Measurements from ENCODE around the gene FN1. TPM values are rescaled to one million over a fixed set of nuclear protein-coding genes. Genes with fewer than 3 reads are reported as not detected.
"Not testable (repeated sequence)": the region's sequence is repeated elsewhere in the genome, so short reads cannot be mapped to it uniquely, and the experiment has no call there.

FN1 gene
- total RNA-seq, 1 experiment from 2014 or later: 102 TPM

- Mint-ChIP-seq H3K4me1 (peaks cover 8% of the 10 kb centered on the region; the same call in 1 of the 2 replicates), H3K27me3 (ENCODE audit: low read depth) (no peaks in the 10 kb centered on the region), H3K4me3 (no peak overlapping the region), H3K9me3 (no peaks in the 10 kb centered on the region), H3K27ac (no peak overlapping the region), H3K36me3 (peaks cover 48% of the 10 kb centered on the region)
- CTCF ChIA-PET: no interaction called here
- DNase-seq (ENCODE audit: low spot score) (no peak), ATAC-seq (no peak)
- TF ChIP-seq NR2C2 (CRISPR knock-in tag; IDR thresholded peaks at IDR 0.05) (no peak), ZBTB43 (CRISPR knock-in tag; IDR thresholded peaks at IDR 0.05) (no peak), ZNF416 (CRISPR knock-in tag; IDR thresholded peaks at IDR 0.05) (no peak)
- POLR2A ChIA-PET: no interaction called here
Measured at GRCh38 chr2:215360596-215360995, 75.3 kb downstream of the FN1 start.

GRCh38 chr2:215360059-215360458 lies 75.8 kb downstream of the FN1 start:
- CTCF ChIA-PET; H3K4me3 Mint-ChIP-seq; POLR2A ChIA-PET; H3K9me3 Mint-ChIP-seq; DNase-seq (ENCODE audit: low spot score); H3K27ac Mint-ChIP-seq; H3K4me1 Mint-ChIP-seq; H3K27me3 Mint-ChIP-seq (ENCODE audit: low read depth); ATAC-seq: not testable (repeated sequence)
- H3K36me3 Mint-ChIP-seq: peaks cover 43% of the 10 kb centered on the region

GRCh38 chr2:215359576-215359922 lies 76.3 kb downstream of the FN1 start:
- TF ChIP-seq ZNF263 (CRISPR knock-in tag; IDR thresholded peaks at IDR 0.05; ENCODE audit: low read depth) (no peak), RORB (CRISPR knock-in tag; IDR thresholded peaks at IDR 0.05) (no peak), HMGA2 (CRISPR knock-in tag; IDR thresholded peaks at IDR 0.05) (no peak), FOXP4 (CRISPR knock-in tag; IDR thresholded peaks at IDR 0.05) (no peak), ATF2 (CRISPR knock-in tag; IDR thresholded peaks at IDR 0.05; ENCODE audit: borderline replicate concordance, low read depth) (no peak), CREB1 (CRISPR knock-in tag; IDR thresholded peaks at IDR 0.05) (no peak), TEAD1 (CRISPR knock-in tag; IDR thresholded peaks at IDR 0.05) (no peak), ZNF671 (CRISPR knock-in tag; IDR thresholded peaks at IDR 0.05) (no peak)
- Mint-ChIP-seq H3K4me1 (peaks cover 8% of the 10 kb centered on the region; the same call in 1 of the 2 replicates), H3K27me3 (ENCODE audit: low read depth) (no peaks in the 10 kb centered on the region), H3K9me3 (no peaks in the 10 kb centered on the region), H3K27ac (no peak overlapping the region), H3K36me3 (peaks cover 38% of the 10 kb centered on the region), H3K4me3 (no peak overlapping the region)
- no peak for ATAC-seq
- ChIA-PET CTCF (no interaction called here), POLR2A (no interaction called here)
- no peak for DNase-seq (ENCODE audit: low spot score)

- Mint-ChIP-seq H3K36me3 (peaks cover 33% of the 10 kb centered on the region), H3K27ac (no peak overlapping the region), H3K4me1 (peaks cover 8% of the 10 kb centered on the region; the same call in 1 of the 2 replicates), H3K9me3 (no peaks in the 10 kb centered on the region), H3K27me3 (ENCODE audit: low read depth) (no peaks in the 10 kb centered on the region), H3K4me3 (no peak overlapping the region)
- no peak for ATAC-seq
- ChIA-PET CTCF (no interaction called here), POLR2A (no interaction called here)
- DNase-seq (ENCODE audit: low spot score): no peak
- TF ChIP-seq GTF2I (CRISPR knock-in tag; conservative IDR thresholded peaks at IDR 0.05) (no peak), NR2C2 (CRISPR knock-in tag; IDR thresholded peaks at IDR 0.05) (no peak), ETV6 (CRISPR knock-in tag; IDR thresholded peaks at IDR 0.05) (no peak), OVOL2 (CRISPR knock-in tag; IDR thresholded peaks at IDR 0.05; ENCODE audit: borderline replicate concordance) (no peak), FOXP1 (CRISPR knock-in tag; IDR thresholded peaks at IDR 0.05; ENCODE audit: borderline replicate concordance) (no peak), ZNF232 (CRISPR knock-in tag; IDR thresholded peaks at IDR 0.05) (no peak), ZNF396 (CRISPR knock-in tag; IDR thresholded peaks at IDR 0.05; ENCODE audit: borderline replicate concordance) (no peak), RORB (CRISPR knock-in tag; IDR thresholded peaks at IDR 0.05) (no peak; the same call in 1 of the 2 replicates), FOXK1 (CRISPR knock-in tag; IDR thresholded peaks at IDR 0.05) (no peak), ARID4B (CRISPR knock-in tag; IDR thresholded peaks at IDR 0.05; ENCODE audit: borderline replicate concordance) (no peak), NFE2L1 (CRISPR knock-in tag; IDR thresholded peaks at IDR 0.05) (no peak), JUN (CRISPR knock-in tag; IDR thresholded peaks at IDR 0.05) (no peak), ZNF317 (CRISPR knock-in tag; IDR thresholded peaks at IDR 0.05; ENCODE audit: borderline replicate concordance, low read depth) (no peak)
Measured at GRCh38 chr2:215358891-215359575, 76.8 kb downstream of the FN1 start.

Data from WTC11 (cell line).